CD4-positive, alpha-beta T cell treated with Interleukin-2 at 100 ng/mL for 4 hours (primary cell): Measurements from ENCODE around the gene DNAH9.
"Not testable (repeated sequence)": the region's sequence is repeated elsewhere in the genome, so short reads cannot be mapped to it uniquely, and the experiment has no call there.

Source experiments
- DNase-seq: peaks from one replicate; pipeline ENCODE4 v3.0.0-alpha.2; 2020; ENCODE audit warnings: low spot score

The DNAH9 gene

DNA sequence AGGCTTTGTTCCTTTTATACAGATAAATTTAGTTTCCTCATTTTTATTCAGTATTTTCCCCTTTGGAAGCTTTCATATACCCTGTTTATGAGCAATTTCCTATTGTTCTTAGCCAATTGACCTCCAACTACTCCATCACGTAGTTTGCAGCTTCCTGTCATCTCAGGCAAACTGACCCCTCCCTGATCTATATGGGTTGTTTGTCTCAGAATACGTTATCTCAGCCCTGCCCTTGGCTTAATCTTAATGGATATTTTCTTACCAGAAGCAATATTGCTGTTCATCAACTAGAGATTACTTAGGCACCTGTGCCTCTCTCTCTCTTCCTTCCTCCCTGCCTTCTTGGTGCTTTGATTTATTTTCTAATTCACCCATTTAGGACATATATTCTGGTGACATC lies 317.8 kb downstream of the DNAH9 start:
- DNase-seq, result no peak

- no peak for DNase-seq
Observed at GRCh38 chr17:11917415-11917814, 319.1 kb downstream of the DNAH9 start.

DNA sequence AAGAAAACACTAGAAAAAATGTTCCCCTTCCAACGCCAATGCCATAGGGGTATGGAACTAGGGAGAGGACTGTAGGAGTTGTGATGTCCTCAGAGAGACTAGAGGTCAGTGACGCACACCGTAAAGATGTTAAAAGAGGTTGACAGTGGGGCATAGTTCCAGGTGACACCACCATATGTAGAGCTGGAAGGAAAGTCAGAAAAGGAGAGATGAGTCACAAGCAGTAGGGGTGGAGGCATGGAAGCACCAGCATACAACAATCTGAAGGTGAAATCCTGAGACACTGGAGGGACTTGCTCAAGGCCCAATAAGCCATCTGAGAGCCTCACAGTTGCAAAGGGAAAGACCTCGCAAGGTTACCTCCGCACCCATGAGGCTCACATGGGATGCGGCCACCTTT lies 323.0 kb downstream of the DNAH9 start:
- DNase-seq, result no peak

DNA sequence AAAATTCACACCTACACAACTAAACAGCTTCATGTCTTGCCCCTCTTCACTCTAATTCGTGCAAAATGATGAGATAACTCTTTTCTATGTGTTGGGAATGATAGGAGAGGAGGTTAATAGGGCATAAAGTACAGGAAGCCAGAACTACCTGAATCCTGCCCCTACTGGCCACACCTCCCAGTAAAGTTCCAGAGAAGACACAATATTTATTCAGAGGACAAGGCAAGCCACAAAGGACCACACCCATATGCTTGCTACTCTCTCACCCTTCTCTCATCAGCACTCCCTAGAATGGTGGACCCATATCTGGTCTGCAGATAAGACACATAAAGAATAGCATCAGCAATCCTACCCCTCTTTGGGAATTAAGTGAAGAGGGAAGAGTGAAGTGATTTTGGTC lies 324.4 kb downstream of the DNAH9 start:
- no peak for DNase-seq

- no peak for DNase-seq
Observed at GRCh38 chr17:11924076-11924475, 325.8 kb downstream of the DNAH9 start.

GRCh38 chr17:11925262-11926021 lies 327.2 kb downstream of the DNAH9 start:
- DNase-seq, result no peak

DNA sequence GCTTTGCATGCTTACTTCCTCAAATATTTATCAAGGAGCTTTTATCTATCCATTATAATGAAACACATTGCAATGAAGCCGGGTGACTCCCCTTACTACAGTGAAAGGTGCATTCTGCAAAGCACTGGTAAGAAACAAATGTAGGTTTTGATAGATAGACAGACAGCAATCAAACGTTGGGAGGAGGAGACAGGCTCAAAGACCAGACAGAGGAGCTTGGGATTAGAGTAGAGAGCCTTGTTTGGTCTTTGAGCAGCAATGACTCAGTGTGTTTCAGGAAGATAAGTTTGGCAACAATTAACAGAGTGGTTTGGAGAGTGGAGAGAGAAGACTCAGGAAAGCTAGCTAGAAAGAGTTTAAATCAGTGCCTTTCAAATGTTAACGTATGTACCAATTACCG lies 330.2 kb downstream of the DNAH9 start:
- DNase-seq, result no peak

DNA sequence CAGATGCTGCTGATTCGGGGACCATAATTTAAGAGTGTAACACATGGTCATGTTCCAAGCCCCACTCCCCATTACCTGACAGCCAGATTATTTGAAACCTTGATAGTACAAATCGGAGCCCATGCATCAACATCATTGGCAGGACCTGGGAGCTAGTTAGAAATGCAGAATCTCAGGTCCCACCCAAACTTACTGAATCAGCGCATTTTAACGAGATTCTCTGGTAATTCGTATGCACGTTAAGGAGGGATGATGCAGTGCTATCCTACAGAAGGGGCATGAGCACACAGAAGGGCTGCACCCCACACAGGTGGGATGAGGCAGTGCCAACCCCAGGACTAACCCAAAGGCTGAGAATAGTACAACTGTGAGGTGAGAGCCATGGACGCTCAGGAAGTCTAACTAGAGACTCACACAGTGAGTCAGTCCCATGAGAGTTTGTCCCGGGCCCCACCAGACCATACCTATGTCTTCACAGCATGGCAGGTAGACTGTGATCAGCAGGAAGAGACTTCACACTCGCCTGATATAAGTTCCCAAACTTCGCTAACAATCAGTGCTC lies 334.1 kb downstream of the DNAH9 start:
- no peak for DNase-seq

- DNase-seq, result no peak
Observed at GRCh38 chr17:11935734-11936406, 337.6 kb downstream of the DNAH9 start.

GRCh38 chr17:11940904-11941303 lies 342.6 kb downstream of the DNAH9 start:
- DNase-seq, result no peak

DNA sequence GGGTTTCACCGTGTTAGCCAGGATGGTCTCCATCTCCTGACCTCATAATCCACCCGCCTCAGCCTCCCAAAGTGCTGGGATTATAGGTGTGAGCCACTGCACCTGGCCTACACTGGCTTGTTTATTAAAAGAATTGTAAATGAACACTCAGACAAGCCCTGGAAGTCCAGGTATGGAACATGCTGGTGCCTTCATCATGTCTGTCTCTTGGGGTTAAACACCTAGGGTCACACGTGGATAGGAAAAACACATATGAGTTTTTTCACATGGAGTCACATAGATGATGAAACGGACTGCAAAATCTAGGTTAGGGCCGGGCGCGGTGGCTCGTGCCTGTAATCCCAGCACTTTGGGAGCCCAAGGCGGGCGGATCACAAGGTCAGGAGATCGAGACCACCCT lies 344.8 kb downstream of the DNAH9 start:
- DNase-seq, result not testable (repeated sequence)

DNA sequence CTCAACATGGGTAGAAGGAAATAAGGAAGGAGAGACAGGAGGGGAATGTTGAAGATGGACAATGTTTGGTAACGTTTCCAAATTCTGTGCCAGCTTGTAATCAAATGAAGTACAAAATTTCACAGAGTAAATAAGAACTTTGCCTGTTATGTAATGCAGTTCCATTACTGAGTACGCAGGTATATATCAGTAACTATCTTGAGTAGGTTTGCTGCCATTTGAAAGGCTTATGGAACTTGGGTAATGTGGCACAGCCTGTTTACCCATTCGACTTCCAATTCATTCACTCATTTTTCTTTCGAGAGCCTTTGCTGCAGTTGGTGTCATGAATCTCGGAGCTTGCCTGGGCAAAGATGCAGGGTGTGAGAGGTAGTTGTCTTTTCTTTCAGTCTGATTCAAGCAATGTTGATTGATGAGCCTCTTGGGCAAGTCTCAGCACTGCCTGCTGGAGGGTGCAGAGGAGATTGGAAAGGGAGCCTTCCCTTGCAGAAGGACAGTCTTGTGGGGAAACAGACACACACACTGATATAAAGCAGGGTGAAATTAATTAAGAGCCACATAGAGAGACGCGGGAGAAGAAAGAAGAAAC lies 345.6 kb downstream of the DNAH9 start:
- DNase-seq, result no peak

DNA sequence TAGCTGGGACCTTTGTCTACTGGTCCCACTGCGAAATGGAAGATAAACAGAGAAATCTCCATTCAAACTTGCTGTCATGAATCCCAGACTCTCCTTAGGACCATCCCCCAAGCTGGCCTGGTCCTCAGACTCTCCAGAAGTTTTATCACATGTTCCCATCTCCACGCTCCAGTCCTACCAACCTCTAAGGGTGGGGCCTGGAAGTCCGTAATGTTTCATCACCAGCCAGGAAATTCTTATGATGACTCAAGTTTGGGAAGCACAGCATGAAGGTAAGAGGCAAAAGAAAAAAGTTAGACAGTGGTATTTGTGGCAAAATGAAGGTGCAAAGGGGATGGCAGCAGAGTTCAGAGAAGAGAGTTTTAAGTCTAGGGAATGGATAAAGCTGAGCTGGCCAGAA lies 346.3 kb downstream of the DNAH9 start:
- DNase-seq, result no peak

DNA sequence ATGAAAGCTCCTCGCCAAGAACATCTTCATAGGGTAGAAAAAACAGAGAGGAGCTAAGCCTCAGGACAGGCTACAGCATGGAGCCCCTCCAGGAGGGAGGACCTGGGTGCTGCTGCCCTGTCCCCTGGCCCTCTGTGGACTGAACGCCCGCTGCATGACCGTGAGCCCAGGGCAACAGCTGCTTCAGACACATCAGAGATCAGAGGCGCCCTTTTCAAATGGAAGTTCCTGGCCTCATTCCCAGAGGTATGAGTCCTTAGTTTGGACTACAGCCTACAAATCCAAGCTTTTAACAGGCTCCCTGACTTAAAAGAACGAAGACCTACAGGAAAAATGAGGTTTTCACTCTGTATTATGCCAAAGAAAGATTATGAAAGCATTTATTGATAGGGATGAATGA lies 350.5 kb downstream of the DNAH9 start:
- DNase-seq, result no peak

DNA sequence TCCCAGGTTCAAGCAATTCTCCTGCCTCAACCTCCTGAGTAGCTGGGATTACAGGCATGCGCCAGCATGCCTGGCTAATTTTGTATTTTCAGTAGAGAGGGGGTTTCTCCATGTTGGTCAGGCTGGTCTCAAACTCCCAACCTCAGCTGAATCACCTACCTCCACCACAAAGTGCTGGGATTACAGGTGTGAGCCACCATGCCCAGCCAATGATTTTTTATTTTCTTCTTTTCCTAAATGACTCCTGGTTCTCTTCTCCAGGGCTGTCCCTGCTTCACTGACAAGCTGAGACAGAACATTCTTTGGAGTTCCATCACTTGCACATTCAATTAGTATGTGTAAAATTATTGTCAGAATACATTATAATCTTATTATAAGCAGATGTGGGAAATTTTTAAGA lies 351.3 kb downstream of the DNAH9 start:
- not testable (repeated sequence) for DNase-seq

- DNase-seq, result no peak
Observed at GRCh38 chr17:11950771-11951519, 352.7 kb downstream of the DNAH9 start.

DNA sequence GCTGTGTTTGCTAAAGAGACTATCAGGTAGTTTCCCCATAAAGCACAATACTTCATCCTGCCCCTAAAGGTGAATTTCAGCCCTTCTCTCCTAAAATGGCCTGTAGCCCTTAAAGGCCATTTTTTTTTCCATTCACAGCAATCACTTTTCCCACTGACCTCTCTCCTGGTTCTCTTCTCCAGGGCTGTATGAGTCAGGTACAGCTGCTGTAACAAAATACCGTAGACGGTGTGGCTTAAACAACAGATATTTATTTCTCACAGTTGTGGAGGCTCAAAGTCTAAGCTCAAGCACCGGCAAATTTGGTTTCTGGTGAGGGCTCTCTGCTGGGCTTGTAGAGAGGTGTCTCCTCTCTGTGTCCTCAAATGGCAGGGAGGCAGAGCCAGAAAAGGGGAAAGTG lies 354.3 kb downstream of the DNAH9 start:
- DNase-seq, result no peak

GRCh38 chr17:11953924-11954323 lies 355.7 kb downstream of the DNAH9 start:
- DNase-seq, result no peak

GRCh38 chr17:11954936-11955335 lies 356.7 kb downstream of the DNAH9 start:
- DNase-seq, result no peak

- DNase-seq, result no peak
Observed at GRCh38 chr17:11969565-11969964, 371.3 kb downstream of the DNAH9 start.

- DNase-seq, result not testable (repeated sequence)
Observed at GRCh38 chr17:11972741-11973140, 374.5 kb downstream of the DNAH9 start.

DNA sequence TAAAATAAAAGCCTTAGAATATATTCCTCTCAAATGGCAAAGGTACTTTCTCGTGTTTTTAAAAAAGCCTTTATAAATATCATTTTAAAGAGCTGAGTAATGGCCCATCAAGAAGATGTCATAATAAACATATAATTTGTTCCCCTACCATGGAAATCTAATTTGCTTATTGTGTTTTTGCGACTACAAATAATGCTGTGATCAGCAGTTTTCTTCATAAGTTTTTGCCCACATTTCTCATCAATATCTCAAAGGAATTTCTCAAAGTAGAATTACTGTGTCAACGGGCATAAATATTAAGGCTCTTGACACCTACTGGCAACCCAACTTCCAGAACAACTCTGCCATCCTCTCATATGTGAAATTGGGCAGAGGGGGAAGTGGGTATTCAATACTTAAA lies 381.5 kb downstream of the DNAH9 start:
- DNase-seq, result no peak
